Measurements from ENCODE around the gene WWP2. TPM values are rescaled to one million over a fixed set of nuclear protein-coding genes. Genes with fewer than 3 reads are reported as not detected.

Gene WWP2
- 34.5 and 36.5 TPM in 2 replicates for total RNA-seq

DNA sequence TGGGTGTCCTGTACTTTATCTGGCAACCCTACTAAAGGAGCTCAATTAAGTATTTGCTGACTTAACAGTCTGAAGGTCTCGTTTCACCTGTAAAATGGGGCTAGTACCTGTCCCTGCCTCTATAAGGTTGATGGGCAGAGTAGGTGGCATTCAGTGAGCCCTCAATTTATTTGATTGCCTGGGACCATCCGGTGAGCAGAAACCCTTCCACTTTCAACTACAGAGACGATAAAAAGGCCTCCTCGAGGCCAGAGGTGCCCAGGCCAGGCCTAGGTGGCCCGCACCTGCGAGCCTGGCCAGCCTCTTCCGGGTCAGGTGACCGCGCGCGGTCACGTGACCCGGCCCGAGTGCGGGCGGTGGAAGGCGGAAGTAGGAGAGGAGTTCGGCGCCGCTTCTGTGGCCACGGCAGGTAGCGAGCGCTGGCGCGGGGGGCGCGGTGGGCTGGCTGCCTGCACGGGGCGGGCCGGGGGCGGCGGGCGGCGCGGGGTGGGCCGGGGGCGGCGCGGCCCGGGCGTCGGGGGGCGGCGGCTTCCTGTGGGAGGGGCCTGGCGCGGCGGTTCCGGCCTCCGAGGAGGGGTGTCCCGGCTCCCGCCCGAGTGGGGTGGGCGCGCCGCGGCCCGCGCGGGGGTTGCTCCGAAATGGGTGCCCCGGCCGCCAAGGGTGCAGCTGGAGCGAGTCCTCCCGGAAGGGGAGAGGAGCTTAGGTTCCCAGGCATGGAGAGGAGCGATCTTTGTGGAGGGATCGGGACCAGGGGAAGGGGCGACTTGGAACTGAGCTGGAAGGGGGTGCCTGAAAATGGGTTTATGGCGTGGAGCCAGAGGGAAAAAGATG, at the start of gene WWP2:
Gene WWP2 (plus strand): TSS at position 350 of the 831 bp plus-strand sequence. CDS start 24,679 bp downstream, outside the sequence.

GRCh38 chr16:69726313-69727060, 35.6 kb upstream of the WWP2 start, which contains the start of gene NQO1:
NQO1 (minus strand) TSS chr16:69726560; CDS start chr16:69726439, 121 bp downstream.

GRCh38 chr16:69754469-69755310, 7.4 kb upstream of the WWP2 start, which contains the start of gene NOB1:
NOB1 (minus strand) TSS chr16:69754926; CDS start chr16:69754910, 16 bp downstream.

GRCh38 chr16:69951017-69951671, 189.0 kb downstream of the WWP2 start, which contains the start of gene CLEC18A:
CLEC18A (plus strand) TSS chr16:69951334; CDS start chr16:69951367, 33 bp downstream.

Small RNA genes lying within 50 kb of the gene (small RNA-seq; reads per million reads assigned to genes)
- gene AC026468.1 (not detected), gene MIR140 (747 reads per million, percentile 99 among the genes with 10 or more reads in this experiment), gene RF00091 (not detected)

Other genes with a start within 250 kb of the WWP2 start
- gene NFAT5, start 196.4 kb upstream of the WWP2 start, total RNA-seq, result 52.2 and 56.6 TPM in 2 replicates
- gene NQO1, start 35.8 kb upstream of the WWP2 start, total RNA-seq, result 1,041 and 1,169 TPM in 2 replicates
- 28.2 and 28.3 TPM in 2 replicates for gene NOB1, start 7.4 kb upstream of the WWP2 start, total RNA-seq
- gene CLEC18A, start 189.0 kb downstream of the WWP2 start, total RNA-seq, result 0.24 and 0.65 TPM in 2 replicates

Data from hair follicle dermal papilla cell (primary cell).